Activated B cell treated with CpG ODN at 0.5 μM for 24 hours (primary cell): Measurements from ENCODE around the gene NLGN4X. TPM values are rescaled to one million over a fixed set of nuclear protein-coding genes. Genes with fewer than 3 reads are reported as not detected.

Source experiments
- ATAC-seq: fragments of 200-7000 bp; cut with Tn5 transposase; one replicate; pipeline ENCODE4 v1.10.0; 2021; ENCODE audit warnings: low read depth, mild to moderate bottlenecking, moderate library complexity
- CTCF ChIA-PET: fragments of 350-600 bp; sonication (Branson Sonifier 250); formaldehyde crosslinking; loops from one replicate; lab custom pipeline; 2021; ENCODE audit warnings: antibody characterized with exemption; lab: Charles Lee
- POLR2A ChIA-PET: fragments of 350-600 bp; sonication (Branson Sonifier 250); formaldehyde crosslinking; loops from one replicate; lab custom pipeline; 2021; ENCODE audit warnings: antibody characterized with exemption; lab: Charles Lee
- DNase-seq: peaks from one replicate; pipeline ENCODE4 v3.0.0; 2022
- H3K27ac Mint-ChIP-seq: one replicate; pipeline ENCODE4 v1.8.0; 2020; ENCODE audit warnings: mixed read lengths
- H3K27me3 Mint-ChIP-seq: one replicate; pipeline ENCODE4 v1.8.0; 2021; ENCODE audit warnings: mixed read lengths
- H3K36me3 Mint-ChIP-seq: one replicate; pipeline ENCODE4 v1.8.0; 2021; ENCODE audit warnings: low read depth, mixed read lengths
- H3K4me1 Mint-ChIP-seq: one replicate; pipeline ENCODE4 v1.8.0; 2021; ENCODE audit warnings: mixed read lengths
- H3K4me3 Mint-ChIP-seq: one replicate; pipeline ENCODE4 v1.8.0; 2020; ENCODE audit warnings: mild to moderate bottlenecking, mixed read lengths
- H3K9me3 Mint-ChIP-seq: one replicate; pipeline ENCODE4 v1.8.0; 2020; ENCODE audit warnings: mixed read lengths
- CTCF ChIP-seq: fragments of 200-600 bp; IDR thresholded peaks from one replicate; pipeline ENCODE4 v1.8.0; 2022; ENCODE audit warnings: antibody characterized with exemption, mild to moderate bottlenecking
- intact Hi-C: fragments of 100-400 bp; cut with micrococcal nuclease; formaldehyde crosslinking; loops from one replicate; pipeline ENCODE4 v1.15.1; 2024
- total RNA-seq: library from RNA; stranded (reverse); gene quantifications from 2 replicates; pipeline ENCODE4 v1.2.3, GENCODE V29; 2022

The NLGN4X gene
- total RNA-seq, 1 donor from 2014 or later = 0.35 TPM

- no peaks in the 10 kb centered on the region for H3K4me1 Mint-ChIP-seq
- H3K27ac Mint-ChIP-seq = no peak overlapping the region
- H3K4me3 Mint-ChIP-seq = no peak overlapping the region
- no peak for DNase-seq
- H3K36me3 Mint-ChIP-seq = no peaks in the 10 kb centered on the region
- intact Hi-C loops = loop anchor here (5.0 to 10.0 kb wide), 3 partner anchors 201 to 1918 kb away; partner anchors contain the start of gene NLGN4X
- POLR2A ChIA-PET = no interaction called here
- H3K27me3 Mint-ChIP-seq = peaks cover 5% of the 10 kb centered on the region
- no peaks in the 10 kb centered on the region for H3K9me3 Mint-ChIP-seq
- CTCF ChIA-PET = no interaction called here
- ATAC-seq = no peak
- no peak for TF ChIP-seq CTCF
Observed at GRCh38 chrX:6024204-6024603, 204.5 kb downstream of the NLGN4X start.

GRCh38 chrX:6021316-6022091 lies 207.2 kb downstream of the NLGN4X start:
- no peak for ATAC-seq
- DNase-seq = no peak
- POLR2A ChIA-PET = no interaction called here
- no peak for TF ChIP-seq CTCF
- peaks cover 5% of the 10 kb centered on the region for H3K27me3 Mint-ChIP-seq
- H3K4me3 Mint-ChIP-seq = no peak overlapping the region
- no peaks in the 10 kb centered on the region for H3K36me3 Mint-ChIP-seq
- H3K9me3 Mint-ChIP-seq = no peaks in the 10 kb centered on the region
- no peaks in the 10 kb centered on the region for H3K4me1 Mint-ChIP-seq
- CTCF ChIA-PET = no interaction called here
- intact Hi-C loops = loop anchor here (1.0 to 10.0 kb wide), 5 partner anchors 203 to 1921 kb away; partner anchors contain the start of gene NLGN4X
- H3K27ac Mint-ChIP-seq = no peak overlapping the region

GRCh38 chrX:6019076-6019475 lies 209.6 kb downstream of the NLGN4X start:
- ChIA-PET CTCF (no interaction called here), POLR2A (no interaction called here)
- Mint-ChIP-seq H3K36me3 (no peaks in the 10 kb centered on the region), H3K4me1 (no peaks in the 10 kb centered on the region), H3K9me3 (no peaks in the 10 kb centered on the region), H3K4me3 (no peak overlapping the region), H3K27ac (no peak overlapping the region), H3K27me3 (peaks cover 5% of the 10 kb centered on the region)
- no peak for ATAC-seq
- intact Hi-C loops = no loop called here
- no peak for TF ChIP-seq CTCF
- no peak for DNase-seq

- H3K27me3 Mint-ChIP-seq = peaks cover 1% of the 10 kb centered on the region
- no peak for DNase-seq
- no peaks in the 10 kb centered on the region for H3K36me3 Mint-ChIP-seq
- H3K9me3 Mint-ChIP-seq = no peaks in the 10 kb centered on the region
- ChIA-PET POLR2A (no interaction called here), CTCF (no interaction called here)
- no peak overlapping the region for H3K27ac Mint-ChIP-seq
- ATAC-seq = no peak
- intact Hi-C loops = no loop called here
- no peak overlapping the region for H3K4me3 Mint-ChIP-seq
- H3K4me1 Mint-ChIP-seq = no peaks in the 10 kb centered on the region
- TF ChIP-seq CTCF = no peak
Observed at GRCh38 chrX:6015423-6015822, 213.2 kb downstream of the NLGN4X start.

GRCh38 chrX:6012357-6012756 lies 216.3 kb downstream of the NLGN4X start:
- ChIA-PET POLR2A (no interaction called here), CTCF (interaction anchor here (0.7 kb wide), 1 partner anchor 16 kb away, joined by 3 read pairs; no protein-coding TSS in a partner anchor)
- Mint-ChIP-seq H3K9me3 (no peaks in the 10 kb centered on the region), H3K4me3 (no peak overlapping the region), H3K27ac (no peak overlapping the region), H3K36me3 (no peaks in the 10 kb centered on the region), H3K4me1 (no peaks in the 10 kb centered on the region), H3K27me3 (no peaks in the 10 kb centered on the region)
- no peak for DNase-seq
- no peak for TF ChIP-seq CTCF
- intact Hi-C loops = no loop called here
- no peak for ATAC-seq
